PC-3 (cell line): Measurements from ENCODE around the gene SAMD8. TPM values are rescaled to one million over a fixed set of nuclear protein-coding genes. Genes with fewer than 3 reads are reported as not detected.

ENCODE experiments used
- ATAC-seq: fragments of 200-7000 bp; cut with Tn5 transposase; 2 replicates; pipeline ENCODE4 v1.9.1; 2020; ENCODE audit warnings: mild to moderate bottlenecking, moderate library complexity
- BruUV-seq: library from RNA; stranded (reverse); fragments of 400-500 nt; replicated peaks from 2 replicates; lab custom pipeline; 2021; lab: Mats Ljungman, UMichigan
- CTCF ChIA-PET: fragments of 300-600 bp; sonication (Branson Sonifier 250); formaldehyde crosslinking; loops from one replicate; lab custom pipeline; 2022; ENCODE audit warnings: antibody characterized with exemption; lab: Charles Lee
- POLR2A ChIA-PET: fragments of 300-600 bp; sonication (Branson Sonifier 250); formaldehyde crosslinking; loops from one replicate; lab custom pipeline; 2022; ENCODE audit warnings: antibody characterized with exemption; ENCODE audit not compliant: unreplicated experiment; lab: Charles Lee
- DNase-seq: peaks from one replicate; pipeline ENCODE4 v3.0.0-alpha.2; 2015
- H2AFZ ChIP-seq: fragments of 300-600 bp; sonication (generic); 2 replicates; pipeline ENCODE4 v1.6.0; 2016; ENCODE audit warnings: antibody characterized with exemption, low read length
- H3F3A ChIP-seq: fragments of 300-600 bp; sonication (generic); one replicate; pipeline ENCODE4 v1.6.0; 2017; ENCODE audit warnings: antibody characterized with exemption, low read length, control low read depth, mild to moderate bottlenecking; ENCODE audit not compliant: unreplicated experiment
- H3K27ac ChIP-seq: fragments of 300-600 bp; sonication (generic); 2 replicates; pipeline ENCODE4 v1.5.1; 2016; ENCODE audit warnings: mild to moderate bottlenecking, low read length
- H3K27me3 ChIP-seq: fragments of 300-600 bp; sonication (generic); 2 replicates; pipeline ENCODE4 v1.6.1; 2016; ENCODE audit warnings: low read length, mixed read lengths
- H3K36me3 ChIP-seq: fragments of 300-600 bp; sonication (generic); 2 replicates; pipeline ENCODE4 v1.6.1; 2016; ENCODE audit warnings: low read depth, mixed run types, low read length, mixed read lengths
- H3K4me1 ChIP-seq: fragments of 300-600 bp; sonication (generic); 2 replicates; pipeline ENCODE4 v1.5.1; 2016; ENCODE audit warnings: low read length; ENCODE audit not compliant: insufficient read depth
- H3K4me2 ChIP-seq: fragments of 300-600 bp; sonication (generic); 2 replicates; pipeline ENCODE4 v1.6.0; 2016; ENCODE audit warnings: low read length
- H3K4me3 ChIP-seq: fragments of 300-600 bp; sonication (generic); 2 replicates; pipeline ENCODE4 v1.5.1; 2016; ENCODE audit warnings: mild to moderate bottlenecking, low read length, mixed read lengths
- H3K79me2 ChIP-seq: fragments of 300-600 bp; sonication (generic); 2 replicates; pipeline ENCODE4 v1.6.1; 2017; ENCODE audit warnings: low read length, mixed read lengths
- H3K9ac ChIP-seq: fragments of 300-600 bp; sonication (generic); 2 replicates; pipeline ENCODE4 v1.6.0; 2016; ENCODE audit warnings: mild to moderate bottlenecking, low read length
- H3K9me2 ChIP-seq: fragments of 300-600 bp; sonication (generic); replicated peaks from 2 replicates; pipeline ENCODE4 v1.6.1; 2016; ENCODE audit warnings: mixed run types, low read length, mixed read lengths
- H3K9me3 ChIP-seq: fragments of 300-600 bp; sonication (generic); 2 replicates; pipeline ENCODE4 v1.6.1; 2016; ENCODE audit warnings: low read length, mixed read lengths
- H4K20me1 ChIP-seq: fragments of 300-600 bp; sonication (generic); 2 replicates; pipeline ENCODE4 v1.6.1; 2016; ENCODE audit warnings: low read length, mixed read lengths
- EZH2 ChIP-seq: fragments of 300-600 bp; sonication (generic); IDR thresholded peaks from one replicate; pipeline ENCODE4 v1.6.1; 2017; ENCODE audit warnings: antibody characterized with exemption, mild to moderate bottlenecking, low read length; ENCODE audit not compliant: unreplicated experiment
- EZH2phosphoT487 ChIP-seq: fragments of 300-600 bp; sonication (generic); IDR thresholded peaks from 2 replicates; pipeline ENCODE4 v1.6.1; 2018; ENCODE audit warnings: mild to moderate bottlenecking, antibody characterized with exemption, low read length, borderline replicate concordance
- intact Hi-C: fragments of 100-400 bp; cut with micrococcal nuclease; formaldehyde crosslinking; loops from 2 replicates; pipeline ENCODE4 v1.9.0; 2023
- total RNA-seq: library from RNA; depleted of rRNA; stranded (reverse); fragments of >200 nt; gene quantifications from 2 replicates; pipeline ENCODE4 v1.2.3, GENCODE V29; 2014
- TF ChIP-seq, protein P1 (sequence below): fragments of 300-600 bp; sonication (generic); conservative IDR thresholded peaks from 2 replicates; pipeline ENCODE4 v1.5.1; 2017; ENCODE audit warnings: antibody characterized with exemption, low read depth, mild to moderate bottlenecking, low read length

SAMD8 gene
- total RNA-seq, 1 experiment from 2014 or later, result 47.4 TPM

- Histone ChIP-seq H4K20me1 (no peaks in the 10 kb centered on the region), H3K9me3 (no peaks in the 10 kb centered on the region), H3K9me2 (no peaks in the 10 kb centered on the region), H2AFZ (no peak overlapping the region), H3K79me2 (peaks cover 52% of the 10 kb centered on the region), H3K36me3 (peaks cover 8% of the 10 kb centered on the region), H3F3A (peaks cover 6% of the 10 kb centered on the region), H3K27ac (no peak overlapping the region), H3K27me3 (no peaks in the 10 kb centered on the region), H3K4me1 (peaks cover 16% of the 10 kb centered on the region), H3K9ac (no peak overlapping the region), H3K4me3 (no peak overlapping the region), H3K4me2 (no peak overlapping the region)
- TF ChIP-seq, protein P1, sequence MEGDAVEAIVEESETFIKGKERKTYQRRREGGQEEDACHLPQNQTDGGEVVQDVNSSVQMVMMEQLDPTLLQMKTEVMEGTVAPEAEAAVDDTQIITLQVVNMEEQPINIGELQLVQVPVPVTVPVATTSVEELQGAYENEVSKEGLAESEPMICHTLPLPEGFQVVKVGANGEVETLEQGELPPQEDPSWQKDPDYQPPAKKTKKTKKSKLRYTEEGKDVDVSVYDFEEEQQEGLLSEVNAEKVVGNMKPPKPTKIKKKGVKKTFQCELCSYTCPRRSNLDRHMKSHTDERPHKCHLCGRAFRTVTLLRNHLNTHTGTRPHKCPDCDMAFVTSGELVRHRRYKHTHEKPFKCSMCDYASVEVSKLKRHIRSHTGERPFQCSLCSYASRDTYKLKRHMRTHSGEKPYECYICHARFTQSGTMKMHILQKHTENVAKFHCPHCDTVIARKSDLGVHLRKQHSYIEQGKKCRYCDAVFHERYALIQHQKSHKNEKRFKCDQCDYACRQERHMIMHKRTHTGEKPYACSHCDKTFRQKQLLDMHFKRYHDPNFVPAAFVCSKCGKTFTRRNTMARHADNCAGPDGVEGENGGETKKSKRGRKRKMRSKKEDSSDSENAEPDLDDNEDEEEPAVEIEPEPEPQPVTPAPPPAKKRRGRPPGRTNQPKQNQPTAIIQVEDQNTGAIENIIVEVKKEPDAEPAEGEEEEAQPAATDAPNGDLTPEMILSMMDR, result no peak
- TF ChIP-seq EZH2phosphoT487 (no peak), EZH2 (no peak)
- intact Hi-C loops, result no loop called here
- no peak for DNase-seq
- CTCF ChIA-PET, result no interaction called here
- no peak for ATAC-seq
- POLR2A ChIA-PET, result no interaction called here
- no TSS peak for BruUV-seq
Measured at GRCh38 chr10:75146780-75147179, 35.3 kb downstream of the SAMD8 start.

DNA sequence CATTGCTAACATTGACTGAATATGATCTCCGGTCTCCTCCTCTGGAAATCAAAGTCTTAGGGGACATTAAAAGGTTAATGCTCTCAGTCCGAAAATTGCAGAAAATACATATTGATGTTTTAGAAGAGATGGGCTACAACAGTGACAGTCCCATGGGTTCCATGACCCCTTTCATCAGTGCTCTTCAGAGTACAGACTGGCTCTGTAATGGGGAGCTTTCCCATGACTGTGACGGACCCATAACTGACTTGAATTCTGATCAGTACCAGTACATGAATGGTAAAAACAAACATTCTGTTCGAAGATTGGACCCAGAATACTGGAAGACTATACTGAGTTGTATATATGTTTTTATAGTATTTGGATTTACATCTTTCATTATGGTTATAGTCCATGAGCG, 39.2 kb downstream of the SAMD8 start:
- Histone ChIP-seq H3K79me2 (peaks cover 32% of the 10 kb centered on the region), H3K4me3 (no peak overlapping the region), H3K9ac (no peak overlapping the region), H3K27ac (no peak overlapping the region), H4K20me1 (no peaks in the 10 kb centered on the region), H3K4me1 (no peaks in the 10 kb centered on the region), H3F3A (no peaks in the 10 kb centered on the region), H3K27me3 (no peaks in the 10 kb centered on the region), H2AFZ (no peak overlapping the region), H3K4me2 (no peak overlapping the region), H3K36me3 (peaks cover 19% of the 10 kb centered on the region), H3K9me3 (no peaks in the 10 kb centered on the region), H3K9me2 (no peaks in the 10 kb centered on the region)
- intact Hi-C loops, result no loop called here
- TF ChIP-seq EZH2, result no peak
- TF ChIP-seq, protein P1, result no peak
- TSS peak; percentile 73 for BruUV-seq
- DNase-seq (no peak), ATAC-seq (no peak)
- CTCF ChIA-PET, result no interaction called here
- POLR2A ChIA-PET, result no interaction called here

- no peaks in the 10 kb centered on the region for H3K27me3 ChIP-seq
- no peak overlapping the region for H3K4me3 ChIP-seq
- H4K20me1 ChIP-seq, result 0 out of 2 replicates have a peak, but pooled peaks cover 3% of the 10 kb centered on the region
- H3F3A ChIP-seq, result no peaks in the 10 kb centered on the region
- H3K27ac ChIP-seq, result no peak overlapping the region
- H3K4me2 ChIP-seq, result no peak overlapping the region
- intact Hi-C loops, result no loop called here
- H3K4me1 ChIP-seq, result no peaks in the 10 kb centered on the region
- no peak overlapping the region for H3K9ac ChIP-seq
- no peak overlapping the region for H2AFZ ChIP-seq
- 0 out of 2 replicates have a peak, but pooled peaks have one; percentile 21 for ATAC-seq
- H3K36me3 ChIP-seq, result no peaks in the 10 kb centered on the region; the same call in 1 of the 2 replicates
- H3K9me3 ChIP-seq, result no peaks in the 10 kb centered on the region
- ChIA-PET CTCF (no interaction called here), POLR2A (no interaction called here)
- peak; percentile 29 for DNase-seq
- no TSS peak for BruUV-seq
- TF ChIP-seq, protein P1, result no peak
- no peak for TF ChIP-seq EZH2
- TF ChIP-seq EZH2phosphoT487, result no peak
- no peaks in the 10 kb centered on the region for H3K9me2 ChIP-seq
- H3K79me2 ChIP-seq, result peaks cover 34% of the 10 kb centered on the region
Measured at GRCh38 chr10:75159519-75159918, 48.1 kb downstream of the SAMD8 start.
